HG03460 (cell line): ENCODE results near the gene GNG7.
"Not testable (repeated sequence)": the region's sequence is repeated elsewhere in the genome, so short reads cannot be mapped to it uniquely, and the experiment has no call there.

Experiments
- ATAC-seq: cut with Tn5 transposase; IDR thresholded peaks from one replicate; pipeline ENCODE4 v1.9.1; 2021; ENCODE audit not compliant: unreplicated experiment

The GNG7 gene

GRCh38 chr19:2646866-2647535 is 55.5 kb downstream of the GNG7 start:
- ATAC-seq, result no peak

GRCh38 chr19:2645826-2646225 is 56.7 kb downstream of the GNG7 start:
- ATAC-seq, result no peak

GRCh38 chr19:2643123-2643737 is 59.3 kb downstream of the GNG7 start:
- not testable (repeated sequence) for ATAC-seq

GRCh38 chr19:2641332-2641698 is 61.2 kb downstream of the GNG7 start:
- ATAC-seq, result no peak

- ATAC-seq, result no peak
Observed at GRCh38 chr19:2640563-2641331, 61.7 kb downstream of the GNG7 start.

- no peak for ATAC-seq
Observed at GRCh38 chr19:2639999-2640398, 62.5 kb downstream of the GNG7 start.

- no peak for ATAC-seq
Observed at GRCh38 chr19:2638417-2638940, 64.0 kb downstream of the GNG7 start.

GRCh38 chr19:2636897-2637683 is 65.4 kb downstream of the GNG7 start:
- no peak for ATAC-seq

- ATAC-seq, result no peak
Observed at GRCh38 chr19:2636141-2636896, 66.2 kb downstream of the GNG7 start.

- ATAC-seq, result no peak
Observed at GRCh38 chr19:2634960-2635359, 67.5 kb downstream of the GNG7 start.

- no peak for ATAC-seq
Observed at GRCh38 chr19:2634228-2634951, 68.1 kb downstream of the GNG7 start.

GRCh38 chr19:2633693-2634075 is 68.8 kb downstream of the GNG7 start:
- ATAC-seq, result no peak

GRCh38 chr19:2631213-2631821 is 71.2 kb downstream of the GNG7 start:
- ATAC-seq, result no peak

GRCh38 chr19:2630352-2631001 is 72.0 kb downstream of the GNG7 start:
- no peak for ATAC-seq

GRCh38 chr19:2629491-2630351 is 72.8 kb downstream of the GNG7 start:
- ATAC-seq, result no peak

- no peak for ATAC-seq
Observed at GRCh38 chr19:2628597-2628996, 73.9 kb downstream of the GNG7 start.

- no peak for ATAC-seq
Observed at GRCh38 chr19:2627855-2628254, 74.6 kb downstream of the GNG7 start.

- ATAC-seq, result no peak
Observed at GRCh38 chr19:2627319-2627829, 75.1 kb downstream of the GNG7 start.
